DOHH2 (cell line): ENCODE measurements around the gene ARHGEF12.

Source experiments
- CTCF ChIP-seq: fragments of 200-600 bp; sonication (generic); IDR thresholded peaks from one replicate; pipeline ENCODE4 v1.5.1; 2014; ENCODE audit warnings: antibody characterized with exemption, mild to moderate bottlenecking, low read depth, low read length; ENCODE audit not compliant: poor library complexity, severe bottlenecking
- EZH2phosphoT487 ChIP-seq: fragments of 200-600 bp; sonication (generic); IDR thresholded peaks from 2 replicates; pipeline ENCODE4 v1.6.1; 2017; ENCODE audit warnings: borderline replicate concordance, mild to moderate bottlenecking, antibody characterized with exemption, low read length, moderate library complexity, mixed read lengths

- TF ChIP-seq CTCF (no peak), EZH2phosphoT487 (no peak)
Observed at GRCh38 chr11:120432056-120433018, 96.1 kb downstream of the ARHGEF12 start.
